ENCODE results near the gene SNAI1.
"Not testable (repeated sequence)": the region's sequence is repeated elsewhere in the genome, so short reads cannot be mapped to it uniquely, and the experiment has no call there.

SNAI1 gene

DNA sequence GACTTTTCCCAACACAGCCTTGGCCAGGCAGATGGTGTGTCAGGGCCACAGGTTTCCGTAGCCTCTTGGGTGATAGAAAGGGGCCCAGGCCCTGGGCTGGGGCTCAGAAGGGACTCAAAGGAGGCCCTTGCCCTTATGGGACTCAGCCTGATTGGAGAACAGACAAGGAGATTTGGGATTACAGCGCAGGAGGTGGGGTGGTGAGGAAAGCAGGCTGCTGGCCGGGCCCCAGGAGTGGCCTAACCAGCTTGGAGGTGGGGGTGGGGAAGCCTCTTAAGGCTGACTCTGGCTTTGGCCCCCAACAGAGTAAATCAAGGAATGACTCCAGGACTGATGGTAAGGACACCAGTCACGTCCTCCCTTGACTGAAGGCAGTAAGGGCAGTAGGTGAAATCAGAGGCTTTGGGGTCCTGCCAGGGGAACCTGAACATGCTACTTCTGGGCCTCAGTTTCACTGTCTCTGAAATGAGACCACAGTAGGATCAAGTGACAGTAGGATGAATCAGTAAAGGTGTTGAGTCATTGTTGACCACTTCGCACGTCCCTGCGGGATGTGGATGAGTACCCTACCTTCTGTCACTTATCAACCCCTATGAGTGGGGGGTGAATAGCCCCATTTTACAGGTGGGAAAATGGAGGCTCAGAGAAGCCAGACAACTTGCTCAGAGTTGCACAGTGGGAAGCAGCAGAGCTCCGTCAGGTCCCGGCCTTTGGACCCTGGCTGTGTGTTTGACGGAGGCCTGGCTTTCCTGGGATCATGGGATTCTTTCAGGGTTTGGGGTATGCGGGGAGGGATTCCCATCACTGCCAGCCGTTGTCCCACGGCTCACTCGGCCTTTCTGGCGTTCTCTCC, 4.5 kb downstream of the SNAI1 start:
- no peak for DNase-seq

DNA sequence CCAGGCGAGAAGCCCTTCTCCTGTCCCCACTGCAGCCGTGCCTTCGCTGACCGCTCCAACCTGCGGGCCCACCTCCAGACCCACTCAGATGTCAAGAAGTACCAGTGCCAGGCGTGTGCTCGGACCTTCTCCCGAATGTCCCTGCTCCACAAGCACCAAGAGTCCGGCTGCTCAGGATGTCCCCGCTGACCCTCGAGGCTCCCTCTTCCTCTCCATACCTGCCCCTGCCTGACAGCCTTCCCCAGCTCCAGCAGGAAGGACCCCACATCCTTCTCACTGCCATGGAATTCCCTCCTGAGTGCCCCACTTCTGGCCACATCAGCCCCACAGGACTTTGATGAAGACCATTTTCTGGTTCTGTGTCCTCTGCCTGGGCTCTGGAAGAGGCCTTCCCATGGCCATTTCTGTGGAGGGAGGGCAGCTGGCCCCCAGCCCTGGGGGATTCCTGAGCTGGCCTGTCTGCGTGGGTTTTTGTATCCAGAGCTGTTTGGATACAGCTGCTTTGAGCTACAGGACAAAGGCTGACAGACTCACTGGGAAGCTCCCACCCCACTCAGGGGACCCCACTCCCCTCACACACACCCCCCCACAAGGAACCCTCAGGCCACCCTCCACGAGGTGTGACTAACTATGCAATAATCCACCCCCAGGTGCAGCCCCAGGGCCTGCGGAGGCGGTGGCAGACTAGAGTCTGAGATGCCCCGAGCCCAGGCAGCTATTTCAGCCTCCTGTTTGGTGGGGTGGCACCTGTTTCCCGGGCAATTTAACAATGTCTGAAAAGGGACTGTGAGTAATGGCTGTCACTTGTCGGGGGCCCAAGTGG, 5.3 kb downstream of the SNAI1 start:
- no peak for DNase-seq

DNA sequence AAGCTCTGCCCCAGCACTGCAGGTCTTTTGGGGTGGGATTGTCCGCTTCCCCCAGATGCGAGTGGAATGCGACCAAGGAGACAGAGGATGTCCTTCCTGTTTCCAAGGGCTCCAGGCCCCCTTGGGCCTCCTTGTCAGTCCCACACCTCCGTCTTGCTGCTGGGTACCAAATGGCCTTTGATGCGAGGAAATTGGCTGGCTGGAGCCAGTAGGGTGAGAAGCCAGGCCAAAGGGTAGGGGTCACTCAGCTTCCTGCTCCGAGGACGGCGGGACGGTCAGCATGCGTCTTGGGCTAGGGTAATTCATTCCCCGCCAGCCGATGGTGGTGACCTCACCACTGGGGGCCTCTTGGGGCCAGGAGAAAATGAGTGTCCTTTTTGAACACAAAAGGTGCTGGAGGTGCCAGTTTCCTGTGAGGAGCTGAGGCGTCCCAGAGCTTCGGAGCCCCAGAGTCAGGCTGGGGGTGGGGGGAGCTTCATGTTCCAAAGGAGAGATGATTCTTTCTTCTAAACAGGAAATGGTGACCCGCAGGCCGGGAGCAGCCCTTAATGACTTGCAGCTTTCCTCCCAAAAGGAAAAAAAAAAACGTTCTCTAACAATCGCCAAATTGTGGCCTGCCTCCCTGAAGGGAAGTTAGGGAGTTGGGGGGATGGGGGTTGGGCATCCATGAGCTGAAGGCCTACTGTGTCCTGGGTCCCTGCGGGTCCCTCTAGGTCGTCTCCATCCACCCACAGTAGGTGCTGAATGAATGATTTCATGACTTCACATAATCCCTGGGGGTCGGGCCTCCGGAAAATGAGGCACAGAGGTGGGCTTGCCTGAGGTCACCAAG, 6.7 kb downstream of the SNAI1 start:
- peak; percentile 44 for DNase-seq

DNA sequence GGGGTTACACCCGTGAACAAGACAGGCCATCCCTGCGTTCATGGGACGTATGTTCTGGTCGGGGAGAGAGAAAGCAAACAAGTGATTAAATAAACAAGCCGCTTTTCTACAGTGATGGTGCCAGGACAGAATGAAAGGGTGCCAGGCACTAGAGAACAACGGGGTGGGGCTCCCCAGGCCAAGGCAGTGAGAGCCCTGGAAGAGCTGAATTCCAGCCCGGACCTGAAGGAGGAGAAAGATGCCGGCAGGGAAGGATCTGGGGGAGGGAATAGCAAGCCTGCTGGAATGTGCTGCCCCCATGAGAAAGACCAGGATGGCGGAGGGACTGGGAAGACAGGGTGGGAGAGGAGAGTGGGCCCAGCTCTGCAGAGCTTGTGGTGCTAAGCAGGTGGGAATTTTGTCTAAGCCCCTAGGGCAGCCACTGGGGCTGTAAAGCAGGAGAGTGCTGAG, 7.5 kb downstream of the SNAI1 start:
- no peak for DNase-seq

DNA sequence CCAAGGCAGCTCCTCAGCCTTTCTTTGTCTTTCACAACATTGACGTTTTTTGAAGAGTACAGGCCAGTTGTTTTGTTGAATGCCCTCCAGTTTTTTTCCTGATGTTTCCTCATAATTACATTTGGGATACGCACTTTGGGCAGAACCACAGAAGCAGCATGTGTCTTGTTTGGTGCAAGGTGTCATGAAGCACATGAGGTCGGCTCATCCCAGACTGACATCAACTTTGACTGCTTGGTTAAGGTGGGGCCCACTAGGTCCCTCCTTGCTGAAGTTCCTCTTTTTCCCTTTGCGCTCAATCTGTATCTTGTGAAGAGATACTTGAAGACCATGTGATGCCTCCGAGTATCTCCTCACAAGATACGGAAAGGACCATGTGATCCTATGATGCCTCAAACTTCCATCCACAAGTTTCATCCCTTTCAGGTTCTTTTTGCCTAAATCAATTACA, 10.5 kb downstream of the SNAI1 start:
- DNase-seq: peak; percentile 82

DNA sequence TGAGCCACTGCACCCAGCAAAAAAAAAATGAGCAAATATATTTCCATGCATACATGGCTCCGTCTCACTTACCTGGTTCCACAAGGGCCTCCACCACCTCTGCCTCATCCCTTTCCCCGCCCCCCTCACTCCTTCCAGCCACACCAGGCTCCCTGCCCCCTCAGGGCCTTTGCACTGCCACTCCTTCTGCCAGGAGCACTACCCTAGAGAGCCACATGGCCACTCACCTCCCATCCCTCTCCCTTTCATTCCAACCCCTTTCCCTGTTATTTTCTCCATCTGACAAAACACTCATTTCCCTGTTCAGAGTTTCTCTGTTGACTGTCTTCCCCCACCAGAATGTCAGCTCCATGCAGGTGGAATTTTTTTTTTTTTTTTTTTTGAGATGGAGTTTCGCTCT, 12.8 kb downstream of the SNAI1 start:
- no peak for DNase-seq

DNA sequence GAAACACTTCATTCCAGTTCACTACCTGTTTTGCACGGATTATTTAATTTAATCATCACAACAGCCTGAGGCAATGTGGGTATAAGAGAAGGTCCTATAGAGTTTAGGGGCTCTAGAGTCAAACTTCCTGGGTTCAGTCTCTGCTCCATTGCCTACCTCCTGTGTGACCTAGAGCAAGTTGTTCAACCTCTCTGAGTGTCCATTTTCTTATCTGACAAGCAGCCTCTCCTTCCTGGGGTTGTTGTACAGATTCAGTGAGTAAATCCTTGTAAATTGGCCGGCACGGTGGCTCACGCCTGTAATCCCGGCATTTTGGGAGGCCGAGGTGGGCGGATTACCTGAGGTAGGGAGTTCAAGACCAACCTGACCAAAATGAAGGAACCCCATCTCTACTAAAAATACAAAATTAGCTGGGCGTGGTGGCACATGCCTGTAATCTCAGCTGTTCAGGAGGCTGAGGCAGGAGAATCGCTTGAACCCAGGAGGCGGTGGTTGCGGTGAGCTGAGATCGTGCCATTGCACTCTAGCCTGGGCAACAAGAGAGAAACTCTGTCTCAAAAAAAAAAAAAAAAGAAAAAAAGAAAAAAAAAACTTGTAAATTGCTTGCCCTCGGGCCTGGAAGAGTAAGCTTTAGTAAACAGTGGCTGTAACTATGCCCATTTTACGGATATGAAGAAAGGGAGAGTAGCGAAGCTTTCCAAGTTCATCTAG, 15.9 kb downstream of the SNAI1 start:
- DNase-seq: not testable (repeated sequence)

DNA sequence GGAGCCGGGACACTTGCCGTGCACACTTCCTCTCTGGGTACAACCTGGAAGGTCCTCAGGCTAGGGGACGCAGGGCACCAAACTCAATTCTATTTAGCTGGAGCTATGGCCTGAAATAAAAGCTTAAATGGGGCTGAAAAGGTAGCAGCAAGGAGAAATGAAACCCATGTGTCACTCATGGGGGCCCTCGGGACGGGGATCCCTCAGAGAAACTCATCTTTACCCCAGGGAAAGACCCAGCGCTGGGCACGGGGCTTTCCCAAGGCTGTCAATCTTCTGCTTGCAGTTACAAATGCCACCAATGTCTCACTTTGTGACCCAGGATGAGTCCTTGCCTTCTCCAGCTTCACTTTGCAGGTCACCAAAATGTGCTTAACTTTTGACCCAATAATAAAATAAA, 16.5 kb downstream of the SNAI1 start:
- DNase-seq: peak; percentile 91

DNA sequence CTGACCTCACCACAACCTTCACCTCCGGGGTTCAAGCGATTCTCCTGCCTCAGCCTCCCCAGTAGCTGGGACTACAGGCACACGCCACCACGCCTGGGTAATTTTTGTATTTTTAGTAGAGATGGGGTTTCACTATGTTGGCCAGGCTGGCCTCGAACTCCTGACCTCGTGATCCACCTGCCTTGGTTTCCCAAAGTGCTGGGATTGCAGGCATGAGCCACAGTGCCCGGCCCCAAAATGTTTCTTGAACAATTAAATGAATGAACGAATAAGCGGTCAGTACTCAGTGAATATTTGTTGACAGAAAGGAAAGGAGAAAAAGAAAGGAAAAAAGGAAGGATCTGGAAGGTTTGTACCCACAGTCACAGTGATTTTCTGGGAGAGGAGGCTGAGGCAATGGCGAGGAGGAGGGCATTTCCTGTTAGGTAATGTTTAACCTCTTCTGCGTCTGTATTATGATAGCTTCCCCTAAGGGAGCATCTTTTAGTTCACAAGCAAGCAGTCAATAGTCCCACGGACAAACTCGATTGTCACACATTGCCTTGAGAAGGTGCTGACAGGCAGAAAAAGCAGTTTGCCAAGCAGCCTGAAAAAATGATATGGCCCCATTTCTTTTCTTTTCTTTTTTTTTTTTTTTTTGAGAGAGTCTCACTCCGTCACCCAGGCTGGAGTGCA, 17.9 kb downstream of the SNAI1 start:
- DNase-seq: peak; percentile 85

DNA sequence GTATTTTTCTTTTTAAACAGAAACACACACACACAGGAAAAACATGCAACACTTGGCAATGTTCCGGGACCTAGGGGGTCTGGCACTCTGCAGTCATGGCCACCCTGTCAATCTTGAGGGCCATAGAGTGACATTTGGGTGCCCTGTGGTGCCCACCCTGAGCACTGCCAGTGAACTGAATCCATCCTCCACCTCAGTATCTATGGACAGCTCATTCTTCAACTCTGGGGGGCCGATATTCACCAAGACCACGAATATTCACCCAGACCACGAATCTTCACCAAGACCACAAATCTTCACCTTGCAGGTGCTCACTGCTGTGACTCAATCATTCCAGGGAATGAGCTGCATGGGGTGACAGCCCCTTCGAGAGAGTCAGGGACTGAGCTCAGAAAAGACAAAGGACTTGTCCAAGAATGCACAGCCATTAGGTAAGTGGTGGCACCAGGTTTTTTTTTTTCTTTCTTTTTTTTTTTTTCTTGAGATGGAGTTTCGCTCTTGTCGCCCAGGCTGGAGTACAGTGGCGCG, 19.1 kb downstream of the SNAI1 start:
- DNase-seq: no peak

DNA sequence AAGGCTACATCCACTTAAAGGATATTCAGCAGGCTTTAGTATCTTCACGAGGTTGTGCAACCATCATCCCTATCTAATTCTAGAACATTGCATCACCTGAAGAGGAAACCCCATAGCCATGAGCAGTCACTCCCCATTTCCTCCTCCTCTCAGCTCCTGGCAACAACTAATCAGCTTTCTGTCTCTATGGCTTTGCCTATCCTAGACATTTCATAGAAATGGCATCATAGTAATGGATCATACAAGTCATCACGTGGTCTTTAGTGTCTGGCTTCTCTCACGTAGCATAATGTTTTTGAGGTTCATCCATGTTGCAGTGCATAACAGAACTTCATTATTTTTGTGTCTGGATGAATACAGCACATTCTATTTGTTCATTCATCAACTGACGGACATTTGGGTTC, 20.5 kb downstream of the SNAI1 start:
- peak; percentile 96 for DNase-seq

DNA sequence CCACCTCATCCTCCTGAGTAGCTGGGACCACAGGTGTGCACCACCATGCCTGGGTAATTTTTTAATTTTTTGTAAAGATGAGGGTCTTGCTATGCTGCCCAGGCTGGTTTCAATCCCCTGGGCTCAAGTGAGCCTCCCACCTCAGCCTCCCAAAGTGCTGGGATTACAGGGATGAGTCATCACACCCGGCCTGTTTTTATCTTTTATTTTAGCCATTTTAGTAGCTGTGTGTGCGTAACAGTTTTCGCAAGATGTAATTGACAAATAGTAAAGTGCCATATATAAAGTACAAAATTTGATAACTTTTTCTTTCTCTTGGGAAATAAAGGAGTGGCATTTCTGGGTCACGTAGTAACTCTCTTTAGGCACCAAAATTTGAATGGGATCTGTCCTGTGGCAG, 21.4 kb downstream of the SNAI1 start:
- DNase-seq: peak; percentile 85

DNA sequence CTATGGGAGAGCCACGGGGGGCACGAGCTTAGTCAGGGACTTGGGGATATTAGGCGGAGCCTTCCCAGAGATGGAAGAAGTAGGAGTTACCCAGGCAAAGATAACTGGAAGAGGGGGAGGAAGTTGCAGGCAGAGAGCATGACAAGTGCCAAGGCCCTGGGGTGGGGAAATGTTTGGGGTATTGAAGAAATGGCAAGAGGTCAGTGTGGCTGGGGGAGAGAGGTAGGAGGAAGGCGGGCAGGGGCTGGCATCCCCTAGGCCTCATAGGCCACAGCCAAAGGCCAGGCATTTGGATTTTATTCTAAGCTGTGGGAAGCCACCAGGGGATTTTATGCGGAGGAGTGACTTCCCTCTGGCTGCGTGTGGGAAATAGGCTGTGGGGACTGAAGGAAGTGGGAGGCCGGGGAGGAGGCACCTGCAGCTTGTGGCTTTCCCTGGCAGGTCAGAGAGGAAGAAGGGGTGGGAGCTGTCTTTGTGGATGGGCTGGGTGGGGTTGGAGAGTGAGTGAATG, 22.7 kb downstream of the SNAI1 start:
- DNase-seq: peak; percentile 92

DNA sequence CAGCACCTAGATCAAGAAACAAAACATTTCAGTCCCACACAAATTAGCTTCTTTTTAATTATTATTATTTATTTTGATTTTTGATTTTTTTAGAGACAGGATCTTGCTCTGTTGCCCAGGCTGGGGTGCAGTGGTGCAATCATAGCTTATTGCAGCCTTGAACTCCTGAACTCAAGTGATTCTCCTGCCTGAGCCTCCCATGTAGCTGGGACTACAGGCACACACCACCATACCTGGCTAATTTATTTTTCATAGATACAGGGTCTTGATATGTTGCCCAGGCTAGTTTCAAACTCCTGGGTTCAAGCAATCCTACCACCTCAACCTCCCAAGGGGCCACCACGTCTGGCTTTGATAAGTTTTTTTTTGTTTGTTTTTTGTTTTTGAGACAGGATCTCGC, 24.6 kb downstream of the SNAI1 start:
- no peak for DNase-seq

DNA sequence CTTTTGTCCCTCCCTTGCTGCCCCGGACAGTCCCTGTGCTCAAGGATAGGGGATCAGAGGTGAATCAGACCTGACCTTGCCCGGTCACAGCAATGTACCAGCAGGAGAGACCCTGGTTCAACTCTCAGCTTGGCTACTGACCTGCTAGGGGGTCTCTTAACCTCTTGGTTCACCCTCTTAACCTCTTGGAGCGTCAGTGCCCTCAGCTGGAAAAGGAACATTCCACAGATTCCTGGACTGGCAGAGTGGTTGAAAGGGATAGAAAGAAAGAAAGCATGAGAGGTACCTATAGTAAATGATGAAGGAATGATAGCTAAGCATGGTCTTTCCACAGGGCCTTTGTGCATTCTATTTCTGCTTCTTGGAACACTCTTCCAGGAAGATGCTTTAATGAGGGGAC, 25.2 kb downstream of the SNAI1 start:
- DNase-seq: no peak

DNA sequence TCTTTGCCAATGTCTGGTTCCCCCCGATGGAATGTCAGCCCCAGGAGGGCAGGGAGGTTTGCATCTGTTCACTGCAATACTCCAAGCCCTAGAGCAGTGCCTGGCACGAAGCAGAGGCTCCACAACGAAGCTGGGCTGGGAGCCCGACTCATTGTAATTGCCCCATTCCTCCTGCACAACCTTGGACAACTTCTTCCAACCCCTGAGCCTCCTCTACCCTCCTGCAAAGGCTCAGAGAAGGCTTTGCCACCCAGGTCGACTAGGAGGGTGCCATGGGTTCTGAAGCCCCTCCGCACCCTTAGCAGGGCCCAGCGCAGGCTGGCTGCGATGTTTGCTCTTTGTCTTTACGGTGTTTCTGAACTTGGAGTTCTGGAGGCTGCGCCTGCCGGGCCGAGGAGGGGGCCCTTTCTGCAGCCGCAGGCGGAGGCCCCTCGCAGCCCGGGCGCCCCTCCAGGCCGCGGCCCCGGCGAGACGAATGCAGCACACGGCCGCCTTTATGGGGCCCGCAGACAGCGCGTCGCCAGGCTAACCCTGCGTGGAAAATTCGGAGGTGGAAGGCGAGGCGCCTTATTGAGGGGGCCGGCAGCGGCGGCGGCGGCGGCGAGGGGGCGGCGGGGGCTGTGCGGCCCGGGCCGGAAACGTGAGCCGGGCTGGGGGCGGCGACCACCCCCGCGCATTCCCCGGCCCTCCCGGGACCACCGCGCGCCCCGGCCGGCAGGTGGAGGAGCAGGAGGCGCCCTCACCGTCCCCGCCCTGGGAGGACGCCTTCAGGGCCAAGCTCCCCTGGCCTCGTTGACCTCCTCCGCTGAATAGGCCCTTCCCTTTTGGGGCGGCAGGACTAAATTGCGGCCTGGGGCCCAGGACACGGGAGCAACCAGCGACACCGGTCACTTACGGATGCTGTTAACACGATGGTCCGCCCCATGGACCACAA, 27.0 kb downstream of the SNAI1 start:
- no peak for DNase-seq

DNA sequence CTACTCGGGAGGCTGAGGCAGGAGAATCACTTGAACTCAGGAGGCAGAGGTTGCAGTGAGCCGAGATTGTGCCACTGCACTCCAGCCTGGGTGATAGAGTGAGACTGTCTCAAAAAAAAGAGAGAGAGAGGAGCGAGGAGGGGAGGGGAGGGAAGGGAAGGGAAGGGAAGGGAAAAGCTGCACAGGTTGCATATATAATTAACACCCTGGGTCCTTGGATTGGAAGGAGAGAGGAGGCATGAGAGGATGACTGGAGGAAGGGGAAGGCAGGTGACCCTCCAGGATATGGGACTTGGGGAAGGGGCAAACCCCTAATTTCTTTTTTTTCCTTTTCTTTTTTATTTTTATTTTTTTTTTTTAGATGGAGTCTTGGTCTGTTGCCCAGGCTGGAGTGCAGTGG, 28.8 kb downstream of the SNAI1 start:
- not testable (repeated sequence) for DNase-seq

DNA sequence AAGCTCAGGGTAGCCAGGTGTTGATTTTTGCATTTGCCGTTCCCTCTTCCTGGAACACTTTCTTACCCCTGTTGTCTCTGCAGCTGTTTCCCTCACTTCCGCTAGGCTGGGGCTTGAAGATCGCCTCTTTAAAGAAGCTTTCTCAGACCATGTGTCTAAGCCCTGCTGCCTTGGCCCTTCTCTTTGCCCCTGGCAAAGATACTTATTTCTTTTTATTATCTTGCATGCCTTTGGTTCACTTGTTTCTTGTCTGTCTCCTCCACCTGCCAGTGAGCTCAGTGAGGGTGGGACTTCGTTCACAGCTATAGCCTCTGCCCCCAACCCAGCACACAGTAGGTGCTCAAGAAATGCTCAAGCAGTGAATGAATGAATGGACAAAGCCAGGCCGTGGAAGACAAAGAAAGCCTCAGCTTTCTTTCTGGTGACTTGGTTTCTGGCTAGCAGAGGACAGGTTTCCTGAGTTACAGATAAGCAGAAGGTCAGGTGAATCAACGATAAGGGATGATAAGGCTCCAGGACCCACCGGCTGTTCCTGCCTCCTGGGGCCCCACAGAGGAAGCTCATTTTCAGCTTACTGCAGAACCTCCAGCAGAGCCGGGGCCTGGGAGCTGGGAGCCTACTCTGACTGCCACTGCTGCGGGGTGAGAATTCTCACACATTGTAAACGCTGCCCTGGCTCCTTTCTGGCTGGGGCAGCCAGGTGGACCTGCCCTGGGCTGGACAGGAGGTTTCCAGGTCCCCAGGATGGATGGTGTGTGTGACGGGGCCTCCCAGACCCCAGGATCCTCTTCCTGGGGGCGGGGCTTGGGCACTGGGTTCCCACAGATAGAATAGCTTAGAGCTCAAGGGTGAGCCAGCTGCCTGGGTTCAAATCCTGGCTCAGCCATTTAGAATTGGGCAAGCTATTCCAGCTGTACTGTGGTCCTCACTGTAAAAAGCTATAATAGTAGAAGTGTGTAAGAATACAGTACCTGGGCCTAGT, 29.8 kb downstream of the SNAI1 start:
- no peak for DNase-seq

DNA sequence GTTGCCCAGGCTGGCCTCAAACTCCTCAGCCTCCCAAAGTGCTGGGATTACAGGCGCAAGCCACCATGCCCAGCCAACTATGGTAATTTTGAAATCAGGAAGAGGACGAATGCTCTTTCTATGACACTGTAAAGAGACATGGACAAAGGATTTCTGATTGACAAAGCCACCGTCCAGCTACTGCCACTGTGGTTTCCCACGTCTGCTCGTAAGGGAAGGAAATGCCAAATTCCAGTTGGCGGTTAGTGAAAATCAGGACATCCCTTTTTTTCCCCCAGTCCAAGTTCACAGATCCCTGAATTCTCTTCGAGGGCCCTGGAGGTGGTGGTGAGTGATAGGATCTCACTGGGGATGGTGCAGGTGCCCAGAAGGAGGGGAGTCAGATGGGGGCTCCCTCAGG, 31.2 kb downstream of the SNAI1 start:
- DNase-seq: peak; percentile 63

Data from suppressor macrophage treated with lipopolysaccharide for 4 hours (primary cell).